NCI-H128 (cell line): Measurements from ENCODE around the gene CAMK1G.

Experiments used
- DNase-seq: peaks from one replicate; lab custom pipeline; 2025; ENCODE audit not compliant: unreplicated experiment; lab: John Stamatoyannopoulos, UW

CAMK1G gene

DNA sequence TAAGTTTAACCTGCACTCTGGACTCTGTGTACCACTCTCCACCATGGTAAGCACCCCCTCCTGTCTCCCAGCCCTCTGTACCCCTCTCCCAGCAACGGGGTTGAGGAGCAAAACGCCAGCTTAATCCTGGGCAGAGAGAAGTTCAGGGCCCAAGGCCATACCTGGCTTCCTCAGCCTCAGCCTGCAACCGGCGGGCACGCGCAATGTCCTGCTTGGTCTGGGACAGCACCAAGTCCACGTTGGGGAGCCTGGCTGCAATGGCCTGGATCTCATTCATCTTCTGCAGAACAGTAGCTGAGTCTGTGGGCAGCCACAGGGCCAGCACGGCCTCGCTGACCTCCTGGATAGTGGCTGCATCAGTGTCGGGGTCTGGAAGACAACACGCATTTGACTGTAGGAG, 34.8 kb downstream of the CAMK1G start:
- DNase-seq, result no peak

DNA sequence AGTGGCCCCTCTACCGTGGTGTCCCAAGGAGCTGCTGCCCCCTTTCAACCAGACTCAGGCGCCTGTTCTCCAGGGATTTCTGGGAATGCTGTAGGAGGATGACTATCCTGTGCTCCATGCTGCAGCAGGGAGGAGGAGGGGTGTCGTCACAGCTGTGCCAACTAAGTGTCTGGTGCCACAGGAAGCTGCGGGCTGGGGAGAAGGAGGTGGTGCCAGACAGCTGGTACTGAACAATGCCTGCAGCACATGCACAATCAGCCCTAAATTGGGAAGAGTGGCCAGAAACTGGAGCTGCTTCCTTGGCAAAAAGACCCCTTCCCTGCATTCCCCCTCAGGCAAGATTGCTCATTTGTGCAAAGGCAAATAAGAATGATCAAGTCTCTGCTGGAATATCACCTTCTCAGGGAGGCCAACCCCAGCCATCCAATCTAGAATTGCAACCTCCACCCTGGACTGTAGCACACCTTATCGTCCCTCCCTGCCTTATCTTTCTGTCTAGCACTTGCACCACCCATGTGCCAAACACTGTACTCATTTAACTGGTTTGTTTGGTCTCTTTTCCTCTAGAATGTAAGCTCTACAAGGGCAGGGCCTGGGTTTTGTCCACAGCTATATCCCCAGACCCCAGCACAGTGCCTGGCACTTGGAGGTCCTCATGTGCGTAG, 35.4 kb downstream of the CAMK1G start:
- no peak for DNase-seq

DNA sequence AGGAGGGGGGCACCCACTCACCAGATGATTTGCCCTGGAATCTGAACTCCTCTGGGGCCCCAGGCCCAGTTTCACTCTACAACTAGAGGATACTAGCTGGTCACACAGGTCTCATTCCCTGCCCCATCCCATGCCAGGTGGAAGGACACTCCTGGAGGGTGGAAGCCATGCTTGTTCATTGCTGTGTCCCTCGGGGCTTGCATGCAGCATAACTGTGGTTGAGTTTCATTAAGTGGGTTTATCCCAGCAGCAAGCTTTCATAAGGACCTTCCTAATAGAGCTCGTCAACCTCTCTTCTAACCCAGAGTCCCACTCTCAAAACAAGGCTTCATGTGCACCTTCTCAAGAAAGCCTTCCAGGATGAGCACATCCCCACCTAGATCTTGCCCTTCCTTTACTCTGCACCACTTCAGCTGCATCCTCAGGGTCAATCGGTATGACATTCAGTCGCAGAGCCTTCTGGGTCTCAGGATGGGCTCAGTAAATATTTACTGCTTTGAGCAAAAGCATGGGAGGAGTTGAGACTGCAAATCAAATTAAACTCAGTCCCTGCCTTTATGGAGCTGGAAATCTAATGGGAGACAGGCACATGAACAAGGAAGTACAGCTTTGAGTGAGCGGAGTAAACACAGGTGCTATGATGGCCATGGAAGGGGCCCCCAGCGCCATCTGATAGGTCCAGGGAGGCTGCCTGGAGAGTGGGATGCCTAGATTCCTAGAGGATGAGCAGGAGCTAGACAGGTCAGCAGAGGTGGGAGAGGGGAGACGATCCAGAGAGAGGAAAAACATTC, 36.4 kb downstream of the CAMK1G start:
- no peak for DNase-seq

DNA sequence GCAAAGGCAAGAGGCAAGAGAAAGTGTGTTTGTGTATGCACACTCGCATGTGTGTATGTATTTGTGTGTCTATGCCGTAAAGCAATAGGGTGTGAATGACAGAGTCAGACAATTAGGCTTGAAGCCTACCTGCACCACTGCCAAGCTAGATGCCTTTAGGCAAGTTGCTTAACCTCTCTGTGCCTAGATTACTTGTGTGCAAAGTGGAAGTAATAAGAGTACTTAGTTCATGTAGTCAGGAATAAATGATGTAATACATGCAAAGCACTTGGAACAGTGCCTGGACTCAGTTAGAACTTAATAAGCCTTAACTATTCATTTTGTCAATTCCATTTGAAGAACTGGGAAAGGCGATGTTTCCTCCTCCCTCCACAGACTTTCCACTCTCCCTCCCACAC, 37.0 kb downstream of the CAMK1G start:
- no peak for DNase-seq

DNA sequence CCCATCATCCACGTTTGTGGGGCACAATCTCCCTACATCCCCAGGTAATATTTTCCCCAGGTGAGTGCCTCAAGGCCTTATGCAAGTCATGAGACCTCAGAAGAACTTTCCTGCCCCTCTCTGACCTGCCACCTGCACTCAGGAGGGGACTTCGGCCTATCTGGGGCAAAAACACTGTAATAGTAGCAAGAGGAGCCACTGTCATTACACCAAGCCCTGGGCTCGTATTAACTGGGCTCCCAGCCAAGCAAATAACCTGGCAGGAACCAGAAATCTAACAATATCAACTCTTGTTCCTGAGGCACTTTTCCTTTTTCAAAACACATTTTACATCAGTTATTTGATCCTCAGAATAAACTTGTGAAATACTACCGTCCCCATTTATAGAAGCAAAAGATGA, 37.8 kb downstream of the CAMK1G start:
- DNase-seq, result no peak

DNA sequence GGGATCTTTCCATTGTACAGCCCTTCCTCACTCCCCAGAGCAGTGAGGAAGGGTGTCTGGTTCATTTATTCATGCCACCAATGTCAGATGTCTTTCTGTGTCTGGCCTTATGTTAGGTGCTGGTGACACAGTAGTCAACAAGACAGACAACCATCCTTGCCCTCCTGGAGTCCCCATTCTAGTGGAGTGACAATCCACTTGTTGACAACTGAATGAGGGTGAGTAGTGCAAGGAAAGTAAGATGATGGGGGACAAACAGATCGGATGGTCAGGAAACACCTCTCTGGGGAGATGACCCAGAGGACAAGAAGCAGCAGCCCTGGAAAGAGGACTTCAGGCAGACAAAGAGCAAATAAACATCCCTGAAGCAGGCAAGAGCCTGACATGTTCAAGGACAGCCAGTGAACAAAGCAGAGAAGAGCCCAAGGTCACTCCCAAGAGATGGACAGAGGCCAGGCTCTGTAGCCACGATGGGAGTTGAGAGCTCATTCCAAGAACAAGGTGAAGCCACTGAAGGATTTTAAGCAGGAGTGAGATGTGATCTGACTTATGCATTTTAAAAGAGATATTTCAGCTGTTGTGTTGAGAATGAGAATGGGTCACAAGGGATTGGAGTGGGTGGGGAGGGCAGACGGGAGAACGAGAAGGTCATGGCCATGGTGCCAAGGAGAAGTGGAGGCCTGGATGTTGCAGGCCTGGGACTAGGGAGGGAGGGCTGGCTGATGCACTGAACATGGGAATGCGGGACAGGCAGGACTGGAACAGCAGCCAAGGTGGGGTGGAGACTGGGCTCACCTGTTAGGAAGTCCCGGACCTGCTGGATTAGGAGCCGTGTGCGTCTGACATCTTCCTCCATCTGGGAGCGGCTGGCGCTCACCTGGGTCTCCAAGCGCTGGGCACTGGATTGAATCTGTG, 38.5 kb downstream of the CAMK1G start:
- DNase-seq, result no peak

DNA sequence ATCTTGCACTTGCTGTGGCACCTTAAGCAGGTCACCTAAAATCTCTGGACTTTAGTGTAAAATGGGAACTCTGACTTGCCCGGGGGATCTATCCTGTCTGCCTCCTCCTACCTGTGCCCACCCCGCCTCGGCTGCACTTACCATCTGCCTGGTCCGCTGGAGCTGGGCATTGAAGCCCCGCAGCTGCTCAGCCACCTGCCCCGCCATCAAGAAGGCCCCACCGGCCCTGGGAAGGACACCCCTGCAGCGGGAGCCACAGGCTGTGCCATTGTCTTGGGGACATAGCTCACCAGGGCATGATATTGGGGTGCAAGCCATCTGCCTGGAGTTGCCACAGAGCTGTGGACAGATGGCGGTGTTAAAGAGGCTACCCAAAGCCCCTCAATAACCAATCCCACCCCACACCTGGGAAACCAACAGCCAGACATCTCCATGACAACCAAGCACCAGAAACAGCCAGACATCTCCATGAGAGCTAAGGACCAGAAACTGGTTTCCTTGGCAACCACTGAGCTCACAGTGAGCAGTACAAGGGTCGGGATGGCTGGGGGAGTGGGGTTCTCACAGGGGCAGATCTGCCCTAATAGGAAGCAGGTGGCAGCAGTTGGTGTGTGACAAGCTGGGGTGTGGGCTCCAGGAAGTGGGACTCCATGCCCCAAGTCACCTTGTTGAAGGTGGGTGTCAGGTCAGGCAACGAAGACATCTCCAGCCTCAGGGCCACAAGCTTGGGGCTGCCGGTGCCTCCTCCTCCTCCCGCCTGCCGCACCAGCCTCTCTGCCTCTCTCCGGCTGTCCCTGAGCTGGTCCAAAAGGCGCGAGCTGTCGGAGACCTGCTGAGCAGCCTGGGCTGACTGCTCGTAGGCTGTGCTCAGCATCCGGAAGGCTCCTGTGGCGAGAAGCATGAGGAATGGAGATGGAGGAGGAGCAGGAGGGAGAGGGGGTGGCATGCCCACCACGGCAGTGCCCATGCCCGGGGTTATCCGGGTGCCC, 39.6 kb downstream of the CAMK1G start:
- no peak for DNase-seq

DNA sequence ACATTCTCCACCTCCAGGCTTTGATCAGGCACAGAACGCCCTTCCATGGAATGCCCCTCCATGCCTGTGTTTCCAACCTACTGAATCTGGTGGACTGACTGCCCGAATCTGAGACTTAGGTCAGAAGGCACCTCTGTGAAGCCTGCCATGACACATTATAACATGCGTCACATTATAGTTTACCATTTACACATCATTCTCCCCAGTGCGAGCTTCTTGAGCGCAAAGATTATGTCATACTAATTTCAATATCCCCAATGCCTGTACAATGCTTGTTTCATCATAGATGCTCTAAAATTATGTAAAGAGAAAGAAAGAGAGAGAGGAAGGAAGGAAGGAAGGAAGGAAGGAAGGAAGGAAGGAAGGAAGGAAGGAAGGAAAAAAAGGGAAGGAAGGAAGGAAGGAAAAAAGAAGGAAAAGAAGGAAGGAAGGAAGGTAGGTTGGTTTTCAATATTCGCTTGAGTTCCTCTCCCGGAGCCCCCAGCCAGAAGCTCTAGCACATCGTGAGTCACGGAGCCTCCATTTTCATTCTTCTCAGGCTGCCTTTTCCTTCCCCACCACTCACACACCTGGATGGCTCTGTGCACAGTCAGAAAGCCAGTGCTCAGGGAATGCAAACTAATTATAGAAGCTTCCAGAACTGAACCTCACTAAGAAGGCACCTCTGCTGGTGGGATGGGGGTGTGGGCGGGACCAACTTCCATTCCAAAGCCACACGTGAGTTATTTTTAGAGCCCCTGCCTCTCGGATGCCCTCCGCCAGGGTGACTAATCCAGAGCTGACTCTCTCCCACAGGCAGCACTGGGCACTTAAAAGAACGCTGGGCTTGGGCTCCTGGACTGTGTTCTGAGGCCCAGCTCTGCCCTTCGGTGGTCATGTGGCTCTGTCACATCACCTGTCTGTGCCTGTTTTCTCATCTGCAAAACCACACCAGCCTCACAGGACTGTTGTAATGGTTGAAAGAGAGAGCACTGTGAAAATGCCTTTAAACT, 41.3 kb downstream of the CAMK1G start:
- no peak for DNase-seq

DNA sequence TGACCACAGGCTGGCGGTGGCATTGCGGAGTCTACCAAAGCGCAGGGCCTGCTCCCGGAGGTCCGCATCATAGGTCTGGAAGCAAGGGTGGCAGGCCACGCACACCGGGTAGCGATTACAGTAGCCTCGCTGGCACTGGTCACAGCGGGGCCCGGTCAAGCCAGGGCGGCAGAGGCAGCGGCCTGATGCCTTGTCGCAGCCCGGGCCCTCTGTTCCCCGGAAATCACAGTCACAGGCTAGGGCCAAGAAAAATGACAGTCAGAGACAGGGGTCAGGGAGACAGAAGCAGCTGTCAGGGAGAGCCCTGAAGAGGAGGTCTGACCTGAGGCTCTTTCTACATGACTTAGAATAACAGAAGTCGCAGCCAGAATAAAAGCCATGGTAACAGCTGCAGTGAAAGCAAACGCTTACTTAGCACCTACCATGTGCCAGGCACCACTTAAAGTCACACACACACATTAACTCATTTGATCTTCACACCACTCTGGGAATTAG, 42.3 kb downstream of the CAMK1G start:
- no peak for DNase-seq

DNA sequence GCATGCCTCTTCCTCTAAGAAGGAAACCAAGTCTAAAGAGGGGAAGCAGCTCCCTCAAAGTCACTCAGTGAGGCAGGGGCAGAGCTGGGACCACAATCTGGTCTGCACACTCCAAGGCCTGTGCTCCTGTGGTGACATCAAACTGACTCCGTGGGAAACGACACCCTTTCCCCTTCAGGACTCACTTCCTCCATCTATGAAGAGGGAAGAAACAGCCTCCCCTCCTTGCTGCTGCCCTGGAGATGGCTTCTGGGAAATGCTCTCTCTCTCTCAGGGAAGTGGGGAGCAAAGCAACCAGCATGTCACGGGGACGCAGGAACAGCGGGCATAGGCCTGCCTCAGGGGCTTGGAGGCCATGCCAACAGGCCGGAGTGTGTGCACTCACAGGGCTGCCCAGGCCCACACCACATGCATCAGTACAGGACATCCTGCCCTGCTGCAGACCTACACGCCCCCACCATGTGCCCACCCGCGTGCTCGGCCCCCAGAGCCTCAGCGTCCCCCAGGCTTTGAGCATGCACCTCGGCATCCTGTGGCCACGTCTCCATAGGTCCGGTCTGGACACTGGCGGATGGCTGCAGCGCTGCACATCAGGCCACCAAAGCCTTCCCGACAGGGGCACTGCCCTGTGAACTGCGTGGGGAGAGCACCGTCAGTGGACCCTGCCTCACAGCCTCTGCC, 43.0 kb downstream of the CAMK1G start:
- DNase-seq, result no peak

DNA sequence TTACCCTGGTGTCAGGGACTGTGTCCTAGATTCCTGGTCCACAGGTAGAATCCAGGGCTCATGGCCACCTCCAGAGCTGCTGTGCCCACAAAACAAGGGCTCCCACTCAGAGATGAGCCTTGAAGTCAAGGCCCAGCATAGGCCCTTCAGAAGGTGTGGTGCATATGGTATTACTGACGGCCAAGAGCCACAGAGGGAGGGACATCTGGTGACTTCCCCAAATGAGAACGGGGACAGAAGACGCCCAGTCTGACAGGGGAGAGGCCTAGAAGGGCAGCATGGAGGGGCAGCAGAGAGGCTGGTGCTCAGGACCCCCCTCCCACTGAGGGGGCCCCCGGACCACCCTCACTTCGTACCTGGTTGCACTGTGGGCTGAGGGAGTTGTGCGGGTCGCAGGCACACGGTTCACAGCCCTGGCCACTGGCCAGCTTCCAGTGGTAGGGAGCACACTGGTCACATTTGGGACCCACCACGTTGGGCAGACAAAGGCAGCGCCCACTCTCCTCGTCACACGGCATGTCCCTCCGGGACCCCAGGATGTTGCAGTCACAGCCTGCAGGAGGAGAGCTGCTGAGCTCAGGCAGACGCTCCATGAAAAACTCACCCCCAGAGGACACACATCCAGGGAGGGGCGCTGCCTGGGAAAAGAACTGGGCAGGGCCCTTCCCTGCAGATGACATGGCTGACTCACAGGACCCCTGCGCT, 43.7 kb downstream of the CAMK1G start:
- DNase-seq, result no peak

DNA sequence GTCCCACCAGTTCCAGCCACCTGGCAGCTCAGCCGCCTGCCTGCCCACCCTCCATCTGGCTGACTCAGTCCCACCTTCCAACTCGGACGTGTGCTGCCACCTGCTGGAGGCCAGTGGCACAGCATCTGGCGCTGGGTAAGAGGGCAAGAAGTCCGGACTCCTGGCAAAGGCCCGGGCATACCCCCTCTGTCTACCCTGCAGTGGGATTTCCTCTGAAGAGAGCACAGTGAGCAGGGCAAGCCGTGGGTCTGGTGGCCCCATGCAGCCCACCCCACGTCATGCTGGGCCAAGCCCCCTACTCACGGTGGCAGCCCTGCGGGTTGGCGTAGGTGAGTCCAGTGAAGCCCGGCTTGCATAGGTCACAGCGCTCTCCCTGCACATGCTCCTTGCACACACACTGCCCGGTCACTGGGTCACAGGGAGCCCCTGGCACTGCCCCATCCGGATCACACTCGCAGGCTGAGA, 44.2 kb downstream of the CAMK1G start:
- peak; percentile 74 for DNase-seq

DNA sequence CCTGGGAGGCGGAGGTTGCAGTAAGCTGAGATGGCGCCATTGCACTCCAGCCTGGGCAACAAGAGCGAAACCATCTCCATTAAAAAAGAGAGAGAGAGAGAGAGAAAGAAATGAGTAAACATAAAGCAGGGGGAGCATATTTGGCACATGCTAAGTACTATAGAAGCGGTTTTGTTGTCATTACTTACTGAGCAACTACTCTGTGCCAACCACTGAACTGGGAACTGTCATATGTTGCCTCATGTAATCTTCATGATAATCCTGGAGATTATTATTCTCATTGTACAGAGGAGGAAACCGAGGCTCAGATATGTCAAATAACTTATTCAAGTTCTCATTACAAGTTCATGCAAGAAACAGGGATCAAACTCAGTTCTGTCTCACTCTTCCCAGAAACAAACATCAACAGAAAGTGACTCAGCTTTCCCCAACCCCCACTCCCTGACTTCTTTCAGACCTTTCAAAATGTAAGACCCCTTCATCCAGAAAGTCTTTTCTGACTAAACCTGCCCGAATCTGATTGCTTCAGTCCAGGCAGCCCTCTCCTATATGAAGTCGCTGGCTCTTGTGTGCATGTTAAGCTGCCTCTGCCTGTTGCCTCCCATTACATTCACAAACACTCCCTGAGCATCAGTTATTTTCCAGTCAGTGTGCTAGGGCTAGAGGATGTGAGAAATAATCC, 45.2 kb downstream of the CAMK1G start:
- no peak for DNase-seq

DNA sequence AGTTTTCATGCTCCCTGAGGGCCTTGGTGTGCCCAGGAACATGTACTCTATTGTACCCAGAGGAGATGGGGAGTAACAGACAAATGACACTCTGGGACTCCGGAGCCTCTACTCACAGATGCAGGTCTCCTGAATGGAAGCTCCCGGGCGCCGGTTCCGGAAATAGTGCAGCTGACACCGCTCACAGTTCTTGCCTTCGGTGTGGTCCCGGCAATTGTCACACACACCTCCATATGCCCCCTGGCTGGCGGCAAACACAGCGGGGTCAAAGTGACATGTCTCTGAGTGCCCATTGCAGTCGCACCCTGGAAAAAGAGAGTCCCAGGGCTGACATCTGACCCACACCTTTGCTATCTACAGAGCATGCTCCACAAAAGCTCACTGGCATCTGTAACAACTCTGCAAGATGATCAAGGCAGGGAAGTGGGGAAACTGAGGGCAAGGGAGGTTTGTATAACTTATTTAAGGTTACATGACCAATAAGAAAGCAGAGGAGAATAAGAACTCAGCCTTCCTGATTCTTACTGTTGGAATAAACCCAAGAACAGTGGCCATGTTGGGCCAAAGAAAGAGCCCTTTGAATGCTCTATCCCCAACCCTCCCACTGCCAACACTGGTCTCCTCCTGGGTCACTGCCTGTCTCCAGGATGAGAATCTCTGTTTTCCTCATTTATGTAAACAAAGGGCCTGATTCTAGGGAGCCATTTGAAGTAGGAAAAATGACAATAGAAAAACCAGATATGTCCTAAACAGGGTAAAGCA, 46.3 kb downstream of the CAMK1G start:
- no peak for DNase-seq

DNA sequence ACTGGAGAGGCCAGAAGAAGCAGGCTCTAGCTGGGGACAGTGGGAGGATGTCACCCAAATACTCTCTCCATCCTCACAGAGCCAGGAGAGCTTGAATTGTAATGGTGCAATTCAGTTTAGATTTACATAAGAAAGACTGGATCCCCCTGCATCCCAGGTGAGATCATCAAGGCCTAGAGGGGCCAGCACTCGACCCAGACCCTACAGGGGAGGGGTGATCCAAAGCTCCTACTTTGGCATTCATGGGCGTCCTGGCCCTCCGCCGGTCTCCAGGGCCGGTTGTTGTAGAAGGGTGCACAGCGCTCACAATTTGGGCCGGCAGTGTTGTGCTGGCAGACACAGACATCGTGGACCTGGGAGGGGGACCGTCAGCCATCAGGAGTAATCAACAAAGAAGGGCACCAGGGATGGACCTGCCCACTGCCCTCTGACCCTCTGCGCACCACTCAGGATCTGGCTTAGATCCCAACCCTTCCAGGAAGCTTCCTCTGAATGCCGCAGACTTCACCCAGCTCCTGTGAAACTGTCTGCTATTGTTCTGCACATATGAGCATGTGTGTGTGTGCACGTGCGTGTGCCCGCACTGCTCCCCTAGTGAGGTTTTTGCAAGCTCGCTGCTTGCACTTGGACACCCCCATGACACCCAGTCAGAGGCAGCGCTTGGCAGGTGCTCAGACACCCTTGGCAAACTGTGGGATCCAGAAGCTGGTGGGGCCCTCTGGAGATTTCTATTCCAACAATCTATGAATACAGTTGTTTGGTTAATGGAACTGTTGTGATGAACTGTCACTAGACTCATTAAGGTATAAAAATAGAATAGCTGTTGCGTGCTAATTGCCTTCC, 47.1 kb downstream of the CAMK1G start:
- no peak for DNase-seq
